Trophoblast cell (in vitro differentiated cells and primary cell): ENCODE data around the gene TCF20.
A peak's percentile ranks its signal among the peaks of the same experiment; 100 is the strongest.

ENCODE experiments used
- DNase-seq, 2 donors: peaks; one replicate each; pipeline ENCODE4 v3.0.0-alpha.2; 2016
- H2AFZ ChIP-seq: 2 replicates; pipeline ENCODE4 v1.6.1; 2013; ENCODE audit warnings: low read length, moderate library complexity, mild to moderate bottlenecking; ENCODE audit not compliant: insufficient read depth, poor library complexity
- H2AK5ac ChIP-seq: 2 replicates; pipeline ENCODE4 v1.6.1; 2013; ENCODE audit warnings: mild to moderate bottlenecking, low read length
- H2BK120ac ChIP-seq: 2 replicates; pipeline ENCODE4 v1.6.1; 2013; ENCODE audit warnings: low read length, mild to moderate bottlenecking, moderate library complexity; ENCODE audit not compliant: insufficient read depth, poor library complexity
- H2BK12ac ChIP-seq: 2 replicates; pipeline ENCODE4 v1.6.1; 2013; ENCODE audit warnings: mild to moderate bottlenecking, low read length, moderate library complexity
- H2BK5ac ChIP-seq: 2 replicates; pipeline ENCODE4 v1.6.1; 2013; ENCODE audit warnings: low read length, low read depth, moderate library complexity, mild to moderate bottlenecking; ENCODE audit not compliant: poor library complexity
- H3K14ac ChIP-seq: 2 replicates; pipeline ENCODE4 v1.6.1; 2013; ENCODE audit warnings: mild to moderate bottlenecking, low read length
- H3K18ac ChIP-seq: 2 replicates; pipeline ENCODE4 v1.6.1; 2013; ENCODE audit warnings: mild to moderate bottlenecking, low read length
- H3K23ac ChIP-seq: 2 replicates; pipeline ENCODE4 v1.6.1; 2013; ENCODE audit warnings: low read length
- H3K27ac ChIP-seq: 2 replicates; pipeline ENCODE4 v1.5.1; 2013; ENCODE audit warnings: low read depth, mild to moderate bottlenecking, inconsistent platforms, low read length, moderate library complexity
- H3K27me3 ChIP-seq: 2 replicates; pipeline ENCODE4 v1.6.1; 2013; ENCODE audit warnings: inconsistent platforms, mild to moderate bottlenecking, low read length, moderate library complexity; ENCODE audit not compliant: insufficient read depth
- H3K36me3 ChIP-seq, 2 experiments: 1 replicate in 1 of 2; 2 replicates in 1 of 2; pipeline ENCODE4 v1.6.1; 2013; ENCODE audit warnings: low read length in 2 of 2, mild to moderate bottlenecking in 2 of 2, moderate library complexity in 1 of 2; ENCODE audit not compliant: insufficient read depth in 2 of 2, control insufficient read depth in 1 of 2
- H3K4ac ChIP-seq: 2 replicates; pipeline ENCODE4 v1.6.1; 2013; ENCODE audit warnings: low read depth, mild to moderate bottlenecking, low read length, moderate library complexity
- H3K4me1 ChIP-seq, 2 experiments: 1 replicate in 1 of 2; 2 replicates in 1 of 2; pipeline ENCODE4 v1.6.1; 2013; ENCODE audit warnings: low read length in 2 of 2, mild to moderate bottlenecking in 2 of 2, moderate library complexity in 1 of 2; ENCODE audit not compliant: insufficient read depth in 2 of 2, control insufficient read depth in 1 of 2
- H3K4me2 ChIP-seq: 2 replicates; pipeline ENCODE4 v1.6.1; 2013; ENCODE audit warnings: inconsistent platforms, mild to moderate bottlenecking, low read length, moderate library complexity
- H3K4me3 ChIP-seq: 2 replicates; pipeline ENCODE4 v1.5.1; 2013; ENCODE audit warnings: mild to moderate bottlenecking, low read depth, low read length, inconsistent platforms
- H3K79me1 ChIP-seq: one replicate; pipeline ENCODE4 v1.6.1; 2013; ENCODE audit warnings: low read length
- H3K79me2 ChIP-seq: 2 replicates; pipeline ENCODE4 v1.6.1; 2013; ENCODE audit warnings: low read length, mild to moderate bottlenecking; ENCODE audit not compliant: control insufficient read depth, insufficient read depth, poor library complexity
- H3K9ac ChIP-seq: 2 replicates; pipeline ENCODE4 v1.6.1; 2013; ENCODE audit warnings: mild to moderate bottlenecking, low read length
- H3K9me3 ChIP-seq: 2 replicates; pipeline ENCODE4 v1.6.1; 2013; ENCODE audit warnings: low read depth, mild to moderate bottlenecking, control low read depth, inconsistent platforms, low read length; ENCODE audit not compliant: insufficient read depth
- H4K12ac ChIP-seq: 2 replicates; pipeline ENCODE4 v1.6.1; 2013; ENCODE audit warnings: low read depth, mild to moderate bottlenecking, low read length, moderate library complexity
- H4K8ac ChIP-seq: 2 replicates; pipeline ENCODE4 v1.6.1; 2013; ENCODE audit warnings: low read depth, mild to moderate bottlenecking, low read length, moderate library complexity
- H4K91ac ChIP-seq: one replicate; pipeline ENCODE4 v1.6.1; 2013; ENCODE audit warnings: low read depth, mild to moderate bottlenecking, low read length, moderate library complexity
- WGBS: extraction: QIAGEN DNeasy Blood & Tissue Kit; methylation state at CpG from one replicate; pipeline ENCODE4 v1.1.7; 2013; ENCODE audit warnings: missing lambda C conversion rate; ENCODE audit not compliant: insufficient read length, insufficient coverage; ENCODE audit errors: extremely low coverage; 5-methylcytosine and 5-hydroxymethylcytosine counted together

TCF20 gene

DNA sequence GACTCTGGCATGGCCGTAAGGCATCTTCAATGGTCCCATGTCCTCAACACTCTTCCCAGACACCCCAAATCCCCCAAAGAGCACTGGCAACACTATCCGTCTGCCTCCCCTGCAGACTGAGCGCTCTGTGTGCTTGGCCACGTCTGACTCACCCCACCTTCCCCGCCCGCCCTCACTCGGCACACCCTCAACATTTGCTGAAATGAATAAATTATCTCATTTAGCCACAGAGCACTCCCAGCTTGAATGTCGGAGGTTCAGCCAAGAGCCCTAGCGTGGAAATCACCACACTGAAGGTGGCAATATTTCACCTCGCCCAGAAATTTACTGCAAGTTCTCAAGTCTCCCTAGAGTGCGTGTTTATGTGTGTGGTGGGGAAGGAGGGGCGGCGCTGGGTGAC lies 46.6 kb upstream of the TCF20 start:
- Histone ChIP-seq H2AK5ac (no peak overlapping the region), H4K8ac (no peak overlapping the region), H3K79me2 (no peaks in the 10 kb centered on the region), H2AFZ (no peak overlapping the region), H3K27ac (no peak overlapping the region), H3K18ac (no peak overlapping the region), H2BK5ac (no peak overlapping the region), H3K4ac (no peak overlapping the region), H3K27me3 (no peaks in the 10 kb centered on the region), H3K4me2 (no peak overlapping the region), H4K91ac (no peak overlapping the region), H4K12ac (no peak overlapping the region), H2BK120ac (no peak overlapping the region), H3K4me1 (peaks cover 17 to 22% of the 10 kb centered on the region in 2 experiments), H3K9ac (no peak overlapping the region), H3K4me3 (no peak overlapping the region), H3K79me1 (peaks cover 5% of the 10 kb centered on the region), H2BK12ac (no peak overlapping the region), H3K23ac (no peak overlapping the region), H3K14ac (no peak overlapping the region), H3K36me3 (no peaks in the 10 kb centered on the region), H3K9me3 (no peaks in the 10 kb centered on the region)
- WGBS = no CpG with 5 or more reads among the region's 13 CpGs
- DNase-seq = no peak

GRCh38 chr22:42315392-42315756 lies 44.9 kb upstream of the TCF20 start:
- H3K79me2 ChIP-seq = no peaks in the 10 kb centered on the region
- no peak overlapping the region for H3K23ac ChIP-seq
- no peak overlapping the region for H2AFZ ChIP-seq
- H2BK5ac ChIP-seq = no peak overlapping the region
- no peak overlapping the region for H4K91ac ChIP-seq
- H3K9ac ChIP-seq = no peak overlapping the region
- no peaks in the 10 kb centered on the region for H3K9me3 ChIP-seq
- H3K79me1 ChIP-seq = peaks cover 5% of the 10 kb centered on the region
- no peak overlapping the region for H4K8ac ChIP-seq
- no peak overlapping the region for H2BK120ac ChIP-seq
- no peak overlapping the region for H3K4me2 ChIP-seq
- no peak overlapping the region for H4K12ac ChIP-seq
- H3K27me3 ChIP-seq = no peaks in the 10 kb centered on the region
- peaks cover 29 to 31% of the 10 kb centered on the region in 2 experiments for H3K4me1 ChIP-seq
- no peak overlapping the region for H3K4me3 ChIP-seq
- H3K27ac ChIP-seq = no peak overlapping the region
- H2AK5ac ChIP-seq = no peak overlapping the region
- no peak overlapping the region for H3K14ac ChIP-seq
- H3K36me3 ChIP-seq = no peaks in the 10 kb centered on the region
- no peak overlapping the region for H2BK12ac ChIP-seq
- no peak overlapping the region for H3K4ac ChIP-seq
- DNase-seq = no peak
- H3K18ac ChIP-seq = no peak overlapping the region

- peaks cover 35% of the 10 kb centered on the region in 2 experiments for H3K4me1 ChIP-seq
- H3K18ac ChIP-seq = peak overlapping the region; percentile 21
- peak overlapping the region; percentile 12 for H3K27ac ChIP-seq
- peak overlapping the region; percentile 6 for H2BK12ac ChIP-seq
- H3K14ac ChIP-seq = peak overlapping the region; percentile 50
- H3K4me2 ChIP-seq = no peak overlapping the region
- no peaks in the 10 kb centered on the region for H3K36me3 ChIP-seq
- no peaks in the 10 kb centered on the region for H3K27me3 ChIP-seq
- no peak overlapping the region for H2AK5ac ChIP-seq
- peak overlapping the region; percentile 40 for H4K8ac ChIP-seq
- H3K9ac ChIP-seq = no peak overlapping the region
- no peak overlapping the region for H2AFZ ChIP-seq
- no peaks in the 10 kb centered on the region for H3K79me2 ChIP-seq
- H3K4me3 ChIP-seq = no peak overlapping the region
- peak overlapping the region; percentile 7 for H2BK5ac ChIP-seq
- H3K23ac ChIP-seq = no peak overlapping the region
- no peak for DNase-seq
- WGBS = no CpG with 5 or more reads among the region's 5 CpGs
- peaks cover 5% of the 10 kb centered on the region for H3K79me1 ChIP-seq
- no peaks in the 10 kb centered on the region for H3K9me3 ChIP-seq
- H4K91ac ChIP-seq = peak overlapping the region; percentile 65
- no peak overlapping the region for H3K4ac ChIP-seq
- no peak overlapping the region for H4K12ac ChIP-seq
- H2BK120ac ChIP-seq = peak overlapping the region; percentile 37
Measured at GRCh38 chr22:42314709-42315391, 44.4 kb upstream of the TCF20 start.

DNA sequence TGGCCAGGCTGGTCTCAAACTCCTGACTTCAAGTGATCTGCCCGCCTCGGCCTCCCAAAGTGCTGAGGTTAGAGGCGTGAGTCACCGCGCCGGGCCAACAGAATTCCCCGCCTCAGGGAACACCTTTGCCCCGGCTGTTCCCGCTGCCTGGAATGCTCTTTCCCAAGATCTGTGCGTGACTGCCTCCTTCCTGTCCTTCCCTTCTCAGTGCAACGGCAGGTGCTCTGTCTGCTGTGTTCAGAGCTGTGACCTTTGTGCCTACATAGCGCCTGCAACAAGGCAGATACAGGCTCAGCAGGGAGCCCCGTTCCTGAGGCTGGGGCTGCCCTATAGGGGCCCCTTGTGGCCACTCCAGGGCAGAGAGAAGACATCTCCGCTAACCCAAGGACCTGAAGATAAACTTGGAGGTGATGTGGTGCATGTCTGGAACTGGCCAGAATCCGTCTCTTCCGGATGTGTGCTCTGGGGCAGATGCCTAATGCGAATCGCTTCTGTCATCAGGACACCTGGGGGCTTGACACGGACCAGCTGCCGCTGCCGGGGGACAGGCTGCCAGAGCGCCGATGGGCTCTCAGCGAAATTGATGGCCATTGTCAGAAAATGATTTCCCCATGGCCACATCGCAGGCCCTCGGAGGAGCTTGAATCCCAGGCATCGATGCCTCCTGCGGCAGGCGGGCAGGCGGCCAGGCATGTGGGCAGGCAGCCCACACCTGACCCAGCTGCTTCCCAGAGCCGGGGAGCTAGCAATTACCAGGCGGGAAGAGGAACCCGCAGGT lies 43.5 kb upstream of the TCF20 start:
- peak overlapping the region; percentile 50 for H3K14ac ChIP-seq
- peak overlapping the region; percentile 6 for H2BK12ac ChIP-seq
- peak overlapping the region; percentile 7 for H2BK5ac ChIP-seq
- no CpG with 5 or more reads among the region's 33 CpGs for WGBS
- H3K4ac ChIP-seq = no peak overlapping the region
- H3K27ac ChIP-seq = peak overlapping the region; percentile 12
- no peak overlapping the region for H3K18ac ChIP-seq
- H4K8ac ChIP-seq = no peak overlapping the region
- H3K23ac ChIP-seq = no peak overlapping the region
- H3K79me2 ChIP-seq = no peaks in the 10 kb centered on the region
- peak overlapping the region; percentile 65 for H4K91ac ChIP-seq
- no peak overlapping the region for H2AFZ ChIP-seq
- peak overlapping the region; percentile 36 for H3K4me2 ChIP-seq
- peaks cover 5% of the 10 kb centered on the region for H3K79me1 ChIP-seq
- peak; percentile 99 for DNase-seq
- H3K27me3 ChIP-seq = no peaks in the 10 kb centered on the region
- H2AK5ac ChIP-seq = no peak overlapping the region
- no peak overlapping the region for H3K9ac ChIP-seq
- no peak overlapping the region for H3K4me3 ChIP-seq
- H3K9me3 ChIP-seq = no peaks in the 10 kb centered on the region
- peak overlapping the region; percentile 37 for H2BK120ac ChIP-seq
- peaks cover 42 to 43% of the 10 kb centered on the region in 2 experiments for H3K4me1 ChIP-seq
- no peaks in the 10 kb centered on the region for H3K36me3 ChIP-seq
- H4K12ac ChIP-seq = no peak overlapping the region
